GM20000 (cell line): ENCODE results near the gene STX16.

ENCODE experiments used
- DNase-seq: peaks from one replicate; pipeline ENCODE4 v3.0.0; 2012; ENCODE audit warnings: low spot score
- TF ChIP-seq, protein P1 (sequence below): IDR thresholded peaks from 2 replicates; pipeline ENCODE4 v1.5.1; 2012; ENCODE audit warnings: mild to moderate bottlenecking, control low read depth; ENCODE audit errors: extremely low read depth, missing control alignments

STX16 gene

DNA sequence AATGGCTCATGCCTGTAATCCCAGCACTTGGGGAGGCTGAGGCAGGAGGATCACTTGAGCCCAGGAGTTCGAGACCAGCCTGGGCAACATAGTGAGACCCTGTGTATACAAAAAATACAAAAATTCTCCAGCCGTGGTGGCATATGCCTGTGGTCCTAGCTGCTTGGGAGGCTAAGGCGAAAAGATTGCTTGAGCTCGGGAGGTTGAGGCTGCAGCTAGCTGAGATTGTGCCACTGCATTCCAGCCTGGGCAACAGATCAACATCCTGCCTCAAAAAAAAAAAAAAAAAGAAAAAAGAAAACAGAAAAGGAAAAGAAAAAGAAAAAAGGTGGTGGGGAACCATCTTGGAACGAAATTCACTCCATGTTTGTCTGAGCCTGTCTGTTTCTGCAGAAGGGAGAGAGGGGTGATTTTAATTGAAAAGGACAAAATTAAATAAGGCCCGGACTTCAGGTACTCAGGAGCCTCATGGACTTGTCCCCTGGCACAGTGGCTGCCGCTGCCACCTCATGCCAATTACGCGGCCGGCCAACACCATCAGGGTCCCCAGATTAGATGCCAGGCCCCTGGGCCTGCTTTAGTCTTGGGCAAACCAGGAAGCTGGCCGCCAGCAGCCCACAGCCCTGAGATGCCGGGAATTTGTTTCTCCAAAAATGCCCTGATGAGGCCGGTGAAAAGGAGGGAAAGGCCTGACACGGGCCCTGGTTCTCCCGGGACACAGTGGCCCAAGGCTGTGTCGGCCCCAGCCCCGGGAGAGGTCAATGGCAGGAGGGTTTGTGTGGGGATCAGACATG is 37.8 kb upstream of the STX16 start:
- no peak for DNase-seq
- TF ChIP-seq, protein P1, sequence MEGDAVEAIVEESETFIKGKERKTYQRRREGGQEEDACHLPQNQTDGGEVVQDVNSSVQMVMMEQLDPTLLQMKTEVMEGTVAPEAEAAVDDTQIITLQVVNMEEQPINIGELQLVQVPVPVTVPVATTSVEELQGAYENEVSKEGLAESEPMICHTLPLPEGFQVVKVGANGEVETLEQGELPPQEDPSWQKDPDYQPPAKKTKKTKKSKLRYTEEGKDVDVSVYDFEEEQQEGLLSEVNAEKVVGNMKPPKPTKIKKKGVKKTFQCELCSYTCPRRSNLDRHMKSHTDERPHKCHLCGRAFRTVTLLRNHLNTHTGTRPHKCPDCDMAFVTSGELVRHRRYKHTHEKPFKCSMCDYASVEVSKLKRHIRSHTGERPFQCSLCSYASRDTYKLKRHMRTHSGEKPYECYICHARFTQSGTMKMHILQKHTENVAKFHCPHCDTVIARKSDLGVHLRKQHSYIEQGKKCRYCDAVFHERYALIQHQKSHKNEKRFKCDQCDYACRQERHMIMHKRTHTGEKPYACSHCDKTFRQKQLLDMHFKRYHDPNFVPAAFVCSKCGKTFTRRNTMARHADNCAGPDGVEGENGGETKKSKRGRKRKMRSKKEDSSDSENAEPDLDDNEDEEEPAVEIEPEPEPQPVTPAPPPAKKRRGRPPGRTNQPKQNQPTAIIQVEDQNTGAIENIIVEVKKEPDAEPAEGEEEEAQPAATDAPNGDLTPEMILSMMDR, result no peak

DNA sequence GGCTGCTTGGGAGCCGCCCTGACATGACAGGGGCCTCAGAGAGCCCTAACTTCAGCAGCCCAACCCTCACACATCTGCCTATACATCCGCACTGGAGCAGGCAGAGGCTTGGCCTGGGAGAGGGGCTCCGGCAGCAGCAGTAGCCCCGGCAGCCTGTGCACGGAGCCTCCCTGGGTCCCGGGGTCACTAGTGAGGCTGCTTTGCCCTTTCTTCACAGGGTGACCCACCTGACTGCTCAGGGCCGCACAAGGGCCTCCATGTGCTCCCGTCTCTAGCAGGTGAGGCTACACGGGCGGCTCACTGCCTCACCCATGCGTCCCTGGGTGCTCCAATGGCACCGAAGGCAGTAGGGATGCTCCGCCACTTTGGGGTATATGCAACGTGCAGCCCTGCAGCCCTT is 36.7 kb upstream of the STX16 start:
- TF ChIP-seq, protein P1, result no peak
- no peak for DNase-seq

DNA sequence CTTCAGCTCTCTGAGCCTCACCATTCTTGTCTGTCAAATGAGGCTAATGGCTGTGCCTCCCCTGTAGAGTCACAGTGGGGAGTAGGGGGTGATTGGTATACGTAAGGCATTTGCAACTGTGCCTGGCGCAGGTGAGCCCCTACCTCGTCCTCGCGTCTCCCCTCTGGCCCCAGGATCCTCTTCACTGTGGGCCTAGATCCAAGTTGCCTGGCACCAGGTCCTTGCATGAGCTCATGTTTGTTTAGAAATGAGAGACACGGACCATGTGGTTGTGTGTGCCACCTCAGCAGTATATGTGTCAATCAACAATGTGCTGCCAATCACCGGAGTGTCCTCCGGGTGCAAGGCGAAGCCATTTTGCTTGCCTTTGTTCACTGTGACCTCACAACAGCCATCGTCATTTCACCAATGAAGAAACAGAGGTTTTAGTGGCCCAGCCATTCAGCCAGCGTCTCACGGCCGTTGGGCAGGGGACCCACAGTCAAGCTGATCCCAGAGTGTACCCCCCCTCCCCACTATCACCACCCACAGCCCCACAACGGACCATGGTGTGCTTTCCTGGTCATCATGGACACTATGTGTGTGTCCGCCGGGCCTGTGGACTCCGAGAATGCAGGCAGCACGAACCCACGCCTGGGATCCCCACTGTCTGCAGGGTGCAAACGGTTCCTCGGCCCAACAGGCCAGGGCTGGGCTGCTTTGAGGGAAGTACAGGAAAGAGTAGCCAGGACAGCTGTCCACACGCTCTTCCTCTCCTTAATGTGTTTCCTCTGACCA is 35.9 kb upstream of the STX16 start:
- TF ChIP-seq, protein P1, result no peak
- DNase-seq, result no peak

DNA sequence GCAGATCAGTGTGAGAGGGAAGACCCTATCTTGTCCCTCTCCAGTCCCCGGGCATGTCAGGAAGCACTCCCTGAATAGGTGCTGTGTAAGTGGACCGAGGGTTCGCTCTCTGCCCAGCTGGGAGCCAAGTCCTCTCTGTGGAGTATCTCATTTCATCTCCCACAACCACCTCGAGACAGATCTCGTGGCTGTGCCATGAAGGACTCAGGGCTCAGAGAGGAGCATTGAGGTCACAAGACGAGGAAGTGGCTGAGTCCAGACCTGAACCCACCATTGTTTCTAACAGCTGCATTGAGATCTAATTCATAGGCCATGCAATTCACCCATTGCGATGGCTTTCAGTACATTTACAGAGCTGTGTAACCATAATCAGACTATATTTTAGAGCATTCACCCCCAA is 34.7 kb upstream of the STX16 start:
- TF ChIP-seq, protein P1, result no peak
- DNase-seq, result no peak

DNA sequence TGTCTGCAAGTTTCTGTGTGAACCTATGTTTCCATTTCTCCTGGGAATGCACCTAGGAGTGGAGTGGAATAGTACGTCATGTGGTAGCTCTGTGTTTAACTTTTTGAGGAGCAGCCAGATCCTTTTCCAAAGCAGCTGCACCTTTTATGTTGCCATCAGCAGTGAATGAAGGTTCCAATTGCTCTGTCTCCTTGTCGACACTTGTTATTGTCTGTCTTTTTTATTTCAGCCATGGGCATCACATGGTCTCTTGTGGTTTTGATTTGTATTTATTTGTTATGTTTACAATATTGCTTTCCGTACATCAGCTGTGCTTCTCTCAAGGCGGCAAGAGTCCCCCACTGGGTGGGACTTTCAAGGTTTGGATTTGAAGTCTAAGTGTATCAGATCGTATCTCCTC is 33.9 kb upstream of the STX16 start:
- TF ChIP-seq, protein P1, result no peak
- no peak for DNase-seq

DNA sequence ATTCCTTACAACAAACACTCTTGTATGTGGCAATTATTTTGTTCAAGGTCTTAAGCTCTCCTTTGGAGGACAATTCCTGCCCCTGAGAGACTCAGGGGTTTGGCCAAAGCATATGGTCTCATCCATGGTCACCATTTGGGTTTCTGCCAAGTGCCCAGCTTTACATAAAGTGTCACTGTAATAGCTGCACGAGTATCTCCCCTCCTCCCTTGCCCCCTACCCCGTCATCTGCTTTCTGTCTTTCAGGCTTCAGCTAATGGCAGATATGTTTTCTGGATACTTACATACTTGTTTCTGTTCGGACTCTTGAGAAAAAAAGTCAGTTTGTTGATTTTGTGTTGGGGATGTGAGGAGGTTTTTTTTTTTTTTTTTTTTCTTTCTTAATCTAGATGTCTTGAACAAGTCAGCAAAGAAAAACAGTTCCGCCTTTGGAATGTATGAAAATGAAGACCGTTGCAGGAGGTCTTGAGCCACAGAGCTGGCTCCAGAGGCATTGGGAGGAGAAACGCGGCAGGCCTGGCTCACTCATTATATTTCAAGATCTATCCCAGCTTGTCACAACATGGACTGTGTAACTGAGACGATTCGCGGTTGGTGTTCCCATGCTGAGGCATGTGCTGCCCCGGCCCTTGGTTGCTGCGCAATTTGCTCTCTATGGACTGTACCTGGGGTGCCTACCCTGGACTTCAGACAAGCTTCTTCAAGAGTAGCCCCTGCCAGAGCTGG is 32.6 kb upstream of the STX16 start:
- DNase-seq, result no peak
- TF ChIP-seq, protein P1, result no peak
